Liver (tissue), 9 donors: Measurements from ENCODE around the gene IP6K3. TPM values are rescaled to one million over a fixed set of nuclear protein-coding genes. Genes with fewer than 3 reads are reported as not detected.

ENCODE experiments used
- DNase-seq: peaks from one replicate; pipeline ENCODE4 v3.0.0-alpha.2; 2017; ENCODE audit warnings: low spot score
- H3K27ac ChIP-seq, 2 donors: one replicate each; pipeline ENCODE4 v1.7.0; 2013; ENCODE audit warnings: inconsistent platforms in 2 of 2, low read length in 2 of 2, control low read depth in 1 of 2, low read depth in 1 of 2, mild to moderate bottlenecking in 1 of 2
- H3K27me3 ChIP-seq, 4 donors: one replicate each; pipeline versions ENCODE4 v1.6.1 to v1.7.0; 2013; ENCODE audit warnings: low read length in 3 of 4, inconsistent platforms in 1 of 4, mild to moderate bottlenecking in 1 of 4, moderate library complexity in 1 of 4; ENCODE audit not compliant: control insufficient read depth in 4 of 4, insufficient read depth in 4 of 4
- H3K36me3 ChIP-seq, 4 donors: one replicate each; pipeline versions ENCODE4 v1.6.1 to v1.7.0; 2013; ENCODE audit warnings: low read length in 3 of 4, mild to moderate bottlenecking in 3 of 4, low read depth in 1 of 4, moderate library complexity in 1 of 4; ENCODE audit not compliant: control insufficient read depth in 4 of 4, insufficient read depth in 3 of 4
- H3K4me1 ChIP-seq, 4 donors: one replicate each; pipeline versions ENCODE4 v1.6.1 to v1.7.0; 2013; ENCODE audit warnings: low read length in 3 of 4, mild to moderate bottlenecking in 3 of 4, moderate library complexity in 1 of 4; ENCODE audit not compliant: control insufficient read depth in 4 of 4, insufficient read depth in 4 of 4
- H3K4me3 ChIP-seq, 3 donors: one replicate each; pipeline versions ENCODE4 v1.6.1 to v1.7.0; 2013; ENCODE audit warnings: low read length in 3 of 3, control low read depth in 1 of 3, low read depth in 1 of 3, mild to moderate bottlenecking in 1 of 3
- H3K9ac ChIP-seq, 2 donors: one replicate each; pipeline ENCODE4 v1.7.0; 2013; ENCODE audit warnings: low read length in 2 of 2, mild to moderate bottlenecking in 2 of 2, moderate library complexity in 2 of 2, control low read depth in 1 of 2, low read depth in 1 of 2
- H3K9me3 ChIP-seq, 4 donors: one replicate each; pipeline versions ENCODE4 v1.6.1 to v1.7.0; 2013; ENCODE audit warnings: low read length in 3 of 4; ENCODE audit not compliant: control insufficient read depth in 4 of 4
- EGR1 ChIP-seq, 2 donors: IDR thresholded peaks; 2 replicates each; pipeline ENCODE4 v1.6.1; 2016 to 2018; ENCODE audit warnings: antibody characterized with exemption in 2 of 2, low read depth in 2 of 2
- FOXA2 ChIP-seq: IDR thresholded peaks from 2 replicates; pipeline ENCODE4 v1.6.1; 2016; ENCODE audit warnings: antibody characterized with exemption
- GABPA ChIP-seq, 2 donors: IDR thresholded peaks in 1 of 2; conservative IDR thresholded peaks in 1 of 2; 2 replicates each; pipeline ENCODE4 v1.6.1; 2016; ENCODE audit warnings: antibody characterized with exemption in 2 of 2, mild to moderate bottlenecking in 1 of 2, moderate library complexity in 1 of 2
- HNF4A ChIP-seq, 2 donors: conservative IDR thresholded peaks; 2 replicates each; pipeline ENCODE4 v1.6.1; 2016; ENCODE audit warnings: antibody characterized with exemption in 2 of 2, mild to moderate bottlenecking in 2 of 2
- HNF4G ChIP-seq: IDR thresholded peaks from 2 replicates; pipeline ENCODE4 v1.6.1; 2016; ENCODE audit warnings: antibody characterized with exemption
- JUND ChIP-seq, 2 donors: IDR thresholded peaks; 2 replicates each; pipeline ENCODE4 v1.6.1; 2016; ENCODE audit warnings: antibody characterized with exemption in 2 of 2
- NR2F2 ChIP-seq: IDR thresholded peaks from 2 replicates; pipeline ENCODE4 v1.6.1; 2016; ENCODE audit warnings: antibody characterized with exemption
- RAD21 ChIP-seq, 2 donors: IDR thresholded peaks; 2 replicates each; pipeline ENCODE4 v1.6.1; 2016; ENCODE audit warnings: antibody characterized with exemption in 2 of 2, mild to moderate bottlenecking in 2 of 2
- RXRA ChIP-seq, 2 donors: IDR thresholded peaks; 2 replicates each; pipeline ENCODE4 v1.6.1; 2017 to 2018; ENCODE audit warnings: antibody characterized with exemption in 2 of 2, mild to moderate bottlenecking in 1 of 2
- SP1 ChIP-seq: IDR thresholded peaks from 2 replicates; pipeline ENCODE4 v1.6.1; 2018; ENCODE audit warnings: antibody characterized with exemption, mild to moderate bottlenecking
- YY1 ChIP-seq: IDR thresholded peaks from 2 replicates; pipeline ENCODE4 v1.6.1; 2016; ENCODE audit warnings: antibody characterized with exemption, mild to moderate bottlenecking
- WGBS: extraction: QIAGEN DNeasy Blood & Tissue Kit; methylation state at CpG from one replicate; pipeline ENCODE4 v1.1.7; 2013; 5-methylcytosine and 5-hydroxymethylcytosine counted together
- polyA plus RNA-seq, 2 donors: library from polyadenylated mRNA; stranded (reverse) in 1 of 2; unstranded in 1 of 2; fragments of 200-250 nt in 1 of 2; fragments of >200 nt in 1 of 2; fragmentation: Nextera tagmentation in 1 of 2; extraction: Ambion mirVana in 1 of 2; gene quantifications; one replicate each; pipeline versions ENCODE4 v1.2.1 to v1.2.3, GENCODE V29; 2013 to 2015
- total RNA-seq, 2 donors: library from RNA; depleted of rRNA; stranded (reverse); fragments of >200 nt; gene quantifications; one replicate each; pipeline ENCODE4 v1.2.3, GENCODE V29; 2014
- TF ChIP-seq, protein P1 (sequence below): IDR thresholded peaks from 2 replicates; pipeline ENCODE4 v1.6.1; 2016; ENCODE audit warnings: antibody characterized with exemption
- TF ChIP-seq, protein P2 (sequence below): fragments of 150-350 bp; IDR thresholded peaks from 2 replicates; pipeline ENCODE4 v1.5.1; 2017; ENCODE audit warnings: improper control_type of control experiment, low read depth, low read length; ENCODE audit not compliant: missing input control
- TF ChIP-seq, protein P3 (sequence below): IDR thresholded peaks from 2 replicates; pipeline ENCODE4 v1.6.1; 2016; ENCODE audit warnings: antibody characterized with exemption, mild to moderate bottlenecking
- TF ChIP-seq, protein P4 (sequence below): IDR thresholded peaks from 2 replicates; pipeline ENCODE4 v1.6.1; 2016; ENCODE audit warnings: antibody characterized with exemption
- donor health status: healthy.
- donor health status: healthy.
- donor health status: healthy.
- donor health status: healthy.
- donor health status: healthy.

IP6K3 gene
- total and polyA plus RNA-seq, 4 donors: 1.5 to 12.9 (median 6.7) TPM

DNA sequence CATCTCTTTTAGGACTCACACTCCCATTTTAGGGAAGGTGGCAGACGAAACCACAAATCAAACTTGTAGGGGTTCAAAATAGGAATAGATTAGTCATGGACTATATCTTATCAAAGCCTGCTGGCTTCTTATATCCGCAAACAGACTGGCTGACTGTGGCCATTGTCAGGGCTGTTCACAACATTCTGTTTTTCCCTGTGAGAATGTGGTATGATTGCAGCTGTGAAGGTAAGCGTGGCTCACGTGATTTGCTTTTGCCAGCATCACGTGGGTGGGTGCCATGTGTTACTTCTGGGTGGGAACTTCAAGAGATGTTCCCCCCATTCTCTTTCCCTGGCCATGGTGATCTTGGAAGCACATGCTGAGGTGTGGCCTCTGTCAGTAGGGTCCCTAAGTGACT, 5.9 kb downstream of the IP6K3 start:
- TF ChIP-seq HNF4A (conservative IDR thresholded peaks at IDR 0.05) (no peak), RAD21 (IDR thresholded peaks at IDR 0.05) (no peak), NR2F2 (no peak), RXRA (IDR thresholded peaks at IDR 0.05) (no peak), GABPA (IDR thresholded peaks at IDR 0.05 in 1 of 2, conservative IDR thresholded peaks at IDR 0.05 in 1 of 2) (no peak), FOXA2 (no peak)
- no peaks in the 10 kb centered on the region for H3K36me3 ChIP-seq
- no peaks in the 10 kb centered on the region for H3K27me3 ChIP-seq
- 88% methylated on average over 5 of the region's 5 CpGs for WGBS
- H3K4me3 ChIP-seq: no peak overlapping the region
- H3K9ac ChIP-seq: no peak overlapping the region
- H3K27ac ChIP-seq: peak overlapping the region; percentile 87 to 93
- no peaks in the 10 kb centered on the region for H3K9me3 ChIP-seq
- no peak for DNase-seq
- H3K4me1 ChIP-seq: peaks cover 13 to 59% (median 44%) of the 10 kb centered on the region in 4 donors

DNA sequence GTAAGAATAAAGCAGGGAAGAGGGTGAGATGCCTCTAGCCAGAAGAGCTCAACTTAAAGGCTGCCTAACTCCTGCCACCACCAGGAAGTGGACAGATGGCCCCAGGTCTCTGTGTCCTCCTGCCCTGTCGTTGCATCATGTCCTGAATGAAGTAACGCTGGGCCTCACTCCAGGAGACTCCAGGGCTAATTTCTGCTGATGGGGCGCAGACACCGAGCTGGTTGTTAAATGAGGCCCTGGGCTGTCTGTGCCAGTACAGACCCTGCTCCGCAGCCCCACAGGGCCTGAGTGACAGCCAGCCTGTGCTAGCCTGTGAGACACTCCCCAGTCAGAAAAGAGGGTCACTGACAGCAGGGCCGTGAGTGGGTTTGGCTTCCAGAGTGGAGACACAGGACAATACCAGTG, 6.5 kb downstream of the IP6K3 start:
- no peak overlapping the region for H3K4me3 ChIP-seq
- peak overlapping the region; percentile 87 to 93 for H3K27ac ChIP-seq
- no peak overlapping the region for H3K9ac ChIP-seq
- TF ChIP-seq, protein P1, sequence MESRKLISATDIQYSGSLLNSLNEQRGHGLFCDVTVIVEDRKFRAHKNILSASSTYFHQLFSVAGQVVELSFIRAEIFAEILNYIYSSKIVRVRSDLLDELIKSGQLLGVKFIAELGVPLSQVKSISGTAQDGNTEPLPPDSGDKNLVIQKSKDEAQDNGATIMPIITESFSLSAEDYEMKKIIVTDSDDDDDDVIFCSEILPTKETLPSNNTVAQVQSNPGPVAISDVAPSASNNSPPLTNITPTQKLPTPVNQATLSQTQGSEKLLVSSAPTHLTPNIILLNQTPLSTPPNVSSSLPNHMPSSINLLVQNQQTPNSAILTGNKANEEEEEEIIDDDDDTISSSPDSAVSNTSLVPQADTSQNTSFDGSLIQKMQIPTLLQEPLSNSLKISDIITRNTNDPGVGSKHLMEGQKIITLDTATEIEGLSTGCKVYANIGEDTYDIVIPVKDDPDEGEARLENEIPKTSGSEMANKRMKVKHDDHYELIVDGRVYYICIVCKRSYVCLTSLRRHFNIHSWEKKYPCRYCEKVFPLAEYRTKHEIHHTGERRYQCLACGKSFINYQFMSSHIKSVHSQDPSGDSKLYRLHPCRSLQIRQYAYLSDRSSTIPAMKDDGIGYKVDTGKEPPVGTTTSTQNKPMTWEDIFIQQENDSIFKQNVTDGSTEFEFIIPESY: no peak
- TF ChIP-seq NR2F2 (no peak), HNF4G (peak; percentile 56), YY1 (peak; percentile 71), FOXA2 (peak; percentile 47), RXRA (IDR thresholded peaks at IDR 0.05) (peak; percentile 62 to 77), RAD21 (IDR thresholded peaks at IDR 0.05) (peak in 1 of 2 donors; percentile 43), HNF4A (conservative IDR thresholded peaks at IDR 0.05) (peak; percentile 85 to 93), SP1 (peak; percentile 57), JUND (IDR thresholded peaks at IDR 0.05) (peak; percentile 74 to 76), GABPA (IDR thresholded peaks at IDR 0.05 in 1 of 2, conservative IDR thresholded peaks at IDR 0.05 in 1 of 2) (peak in 1 of 2 donors; percentile 61), EGR1 (IDR thresholded peaks at IDR 0.05; ENCODE audit: low read depth in 2 of 2) (no peak)
- TF ChIP-seq, protein P2, sequence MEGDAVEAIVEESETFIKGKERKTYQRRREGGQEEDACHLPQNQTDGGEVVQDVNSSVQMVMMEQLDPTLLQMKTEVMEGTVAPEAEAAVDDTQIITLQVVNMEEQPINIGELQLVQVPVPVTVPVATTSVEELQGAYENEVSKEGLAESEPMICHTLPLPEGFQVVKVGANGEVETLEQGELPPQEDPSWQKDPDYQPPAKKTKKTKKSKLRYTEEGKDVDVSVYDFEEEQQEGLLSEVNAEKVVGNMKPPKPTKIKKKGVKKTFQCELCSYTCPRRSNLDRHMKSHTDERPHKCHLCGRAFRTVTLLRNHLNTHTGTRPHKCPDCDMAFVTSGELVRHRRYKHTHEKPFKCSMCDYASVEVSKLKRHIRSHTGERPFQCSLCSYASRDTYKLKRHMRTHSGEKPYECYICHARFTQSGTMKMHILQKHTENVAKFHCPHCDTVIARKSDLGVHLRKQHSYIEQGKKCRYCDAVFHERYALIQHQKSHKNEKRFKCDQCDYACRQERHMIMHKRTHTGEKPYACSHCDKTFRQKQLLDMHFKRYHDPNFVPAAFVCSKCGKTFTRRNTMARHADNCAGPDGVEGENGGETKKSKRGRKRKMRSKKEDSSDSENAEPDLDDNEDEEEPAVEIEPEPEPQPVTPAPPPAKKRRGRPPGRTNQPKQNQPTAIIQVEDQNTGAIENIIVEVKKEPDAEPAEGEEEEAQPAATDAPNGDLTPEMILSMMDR: no peak
- TF ChIP-seq, protein P3, sequence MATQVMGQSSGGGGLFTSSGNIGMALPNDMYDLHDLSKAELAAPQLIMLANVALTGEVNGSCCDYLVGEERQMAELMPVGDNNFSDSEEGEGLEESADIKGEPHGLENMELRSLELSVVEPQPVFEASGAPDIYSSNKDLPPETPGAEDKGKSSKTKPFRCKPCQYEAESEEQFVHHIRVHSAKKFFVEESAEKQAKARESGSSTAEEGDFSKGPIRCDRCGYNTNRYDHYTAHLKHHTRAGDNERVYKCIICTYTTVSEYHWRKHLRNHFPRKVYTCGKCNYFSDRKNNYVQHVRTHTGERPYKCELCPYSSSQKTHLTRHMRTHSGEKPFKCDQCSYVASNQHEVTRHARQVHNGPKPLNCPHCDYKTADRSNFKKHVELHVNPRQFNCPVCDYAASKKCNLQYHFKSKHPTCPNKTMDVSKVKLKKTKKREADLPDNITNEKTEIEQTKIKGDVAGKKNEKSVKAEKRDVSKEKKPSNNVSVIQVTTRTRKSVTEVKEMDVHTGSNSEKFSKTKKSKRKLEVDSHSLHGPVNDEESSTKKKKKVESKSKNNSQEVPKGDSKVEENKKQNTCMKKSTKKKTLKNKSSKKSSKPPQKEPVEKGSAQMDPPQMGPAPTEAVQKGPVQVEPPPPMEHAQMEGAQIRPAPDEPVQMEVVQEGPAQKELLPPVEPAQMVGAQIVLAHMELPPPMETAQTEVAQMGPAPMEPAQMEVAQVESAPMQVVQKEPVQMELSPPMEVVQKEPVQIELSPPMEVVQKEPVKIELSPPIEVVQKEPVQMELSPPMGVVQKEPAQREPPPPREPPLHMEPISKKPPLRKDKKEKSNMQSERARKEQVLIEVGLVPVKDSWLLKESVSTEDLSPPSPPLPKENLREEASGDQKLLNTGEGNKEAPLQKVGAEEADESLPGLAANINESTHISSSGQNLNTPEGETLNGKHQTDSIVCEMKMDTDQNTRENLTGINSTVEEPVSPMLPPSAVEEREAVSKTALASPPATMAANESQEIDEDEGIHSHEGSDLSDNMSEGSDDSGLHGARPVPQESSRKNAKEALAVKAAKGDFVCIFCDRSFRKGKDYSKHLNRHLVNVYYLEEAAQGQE: peak; percentile 40
- TF ChIP-seq, protein P4, sequence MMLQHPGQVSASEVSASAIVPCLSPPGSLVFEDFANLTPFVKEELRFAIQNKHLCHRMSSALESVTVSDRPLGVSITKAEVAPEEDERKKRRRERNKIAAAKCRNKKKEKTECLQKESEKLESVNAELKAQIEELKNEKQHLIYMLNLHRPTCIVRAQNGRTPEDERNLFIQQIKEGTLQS: peak; percentile 94
- no peaks in the 10 kb centered on the region for H3K27me3 ChIP-seq
- no peaks in the 10 kb centered on the region for H3K36me3 ChIP-seq
- H3K4me1 ChIP-seq: peaks cover 13 to 53% (median 39%) of the 10 kb centered on the region in 4 donors
- WGBS: 29% methylated on average over 6 of the region's 6 CpGs
- no peaks in the 10 kb centered on the region for H3K9me3 ChIP-seq
- peak; percentile 53 for DNase-seq
